Measurements from ENCODE around the gene ITGAL.

ITGAL gene

GRCh38 chr16:30569746-30570635 lies 97.4 kb downstream of the ITGAL start:
- DNase-seq: peak; percentile 27

- no peak for DNase-seq
Measured at GRCh38 chr16:30570636-30571444, 98.3 kb downstream of the ITGAL start.

DNA sequence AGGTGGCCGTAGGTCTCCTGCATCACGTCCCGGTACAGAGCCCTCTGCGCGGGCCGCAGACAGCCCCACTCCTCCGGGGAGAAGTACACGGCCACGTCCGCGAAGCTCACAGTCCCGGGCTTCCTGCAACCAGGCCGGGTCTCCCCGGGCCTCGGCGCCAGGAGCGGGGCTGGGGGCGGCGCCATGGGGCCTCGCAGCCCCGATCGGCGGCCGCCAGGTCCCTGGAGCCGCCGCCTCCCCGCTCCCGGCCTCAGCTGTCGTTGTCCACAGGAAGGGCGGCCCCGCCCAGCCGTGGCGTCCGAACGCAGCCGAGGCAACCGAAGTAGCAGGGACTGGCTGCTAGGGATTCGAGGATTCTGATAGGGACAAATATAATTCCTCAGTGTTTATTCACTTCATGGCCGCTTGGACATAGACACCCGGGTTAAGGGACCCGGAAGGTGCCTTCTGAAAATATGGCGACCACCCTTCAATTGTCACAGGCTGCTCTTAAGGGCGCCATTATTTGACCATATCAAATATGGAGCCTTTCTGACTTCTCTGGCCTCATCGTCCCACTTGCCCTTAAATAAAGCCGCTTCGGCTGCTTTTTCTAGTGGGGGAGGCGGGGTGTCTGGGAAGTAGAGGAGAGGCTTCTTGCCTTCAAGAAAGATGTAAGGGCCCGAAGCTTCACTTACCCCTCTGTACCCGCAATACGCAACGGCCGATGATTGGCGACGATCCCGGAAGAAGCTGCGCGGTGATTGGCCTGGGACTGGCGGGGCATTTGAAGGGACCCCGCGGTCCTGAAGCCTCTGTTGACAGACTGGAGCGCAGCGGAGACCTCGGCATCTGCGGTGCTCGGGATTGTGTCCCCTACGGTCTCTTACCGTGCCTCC lies 99.1 kb downstream of the ITGAL start, which contains the start of gene ZNF688:
Gene ZNF688 (minus strand): TSS at position 270 of the 878 bp plus-strand sequence. CDS start 85 bp downstream, at position 185.
- DNase-seq: peak; percentile 99
